MM.1S (cell line): ENCODE data around the gene ACAP2.

Experiments used
- EZH2 ChIP-seq: fragments of 300-600 bp; sonication (generic); optimal IDR thresholded peaks from 2 replicates; pipeline ENCODE3; 2017; ENCODE audit warnings: low read depth, mild to moderate bottlenecking, antibody characterized with exemption, low read length, mixed read lengths
- EZH2phosphoT487 ChIP-seq: fragments of 300-600 bp; sonication (generic); IDR thresholded peaks from 2 replicates; pipeline ENCODE4 v1.6.1; 2018; ENCODE audit warnings: antibody characterized with exemption, low read length
- TF ChIP-seq, protein P1 (sequence below): fragments of 300-600 bp; sonication (generic); IDR thresholded peaks from 2 replicates; pipeline ENCODE4 v1.5.1; 2016; ENCODE audit warnings: antibody characterized with exemption, low read length, mixed read lengths

DNA sequence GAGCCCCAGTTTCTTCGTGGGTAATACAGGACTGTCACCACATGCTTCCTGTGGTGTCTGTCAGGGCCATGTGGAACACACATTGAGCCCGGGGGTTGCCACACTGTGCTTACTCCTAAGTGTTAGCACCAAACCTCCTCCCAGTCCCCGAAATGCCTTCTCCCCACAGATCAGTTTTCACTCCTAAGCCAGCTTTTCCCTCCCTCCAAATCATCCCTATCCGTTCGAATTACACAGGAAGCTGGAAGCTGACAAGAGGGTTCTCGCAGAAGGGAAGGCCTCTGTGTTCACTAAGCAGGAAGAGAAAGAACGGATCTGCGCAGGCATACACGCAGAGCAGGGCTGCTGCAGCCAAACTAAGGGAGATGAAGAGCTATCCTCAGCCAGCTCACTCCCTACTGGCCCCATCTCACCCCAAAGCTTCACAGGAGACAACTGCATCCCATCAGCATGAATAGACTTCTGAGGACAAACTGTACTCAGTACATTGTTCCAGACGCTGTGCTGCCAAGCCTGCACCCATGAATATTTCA, 204.2 kb downstream of the ACAP2 start:
- TF ChIP-seq, protein P1, sequence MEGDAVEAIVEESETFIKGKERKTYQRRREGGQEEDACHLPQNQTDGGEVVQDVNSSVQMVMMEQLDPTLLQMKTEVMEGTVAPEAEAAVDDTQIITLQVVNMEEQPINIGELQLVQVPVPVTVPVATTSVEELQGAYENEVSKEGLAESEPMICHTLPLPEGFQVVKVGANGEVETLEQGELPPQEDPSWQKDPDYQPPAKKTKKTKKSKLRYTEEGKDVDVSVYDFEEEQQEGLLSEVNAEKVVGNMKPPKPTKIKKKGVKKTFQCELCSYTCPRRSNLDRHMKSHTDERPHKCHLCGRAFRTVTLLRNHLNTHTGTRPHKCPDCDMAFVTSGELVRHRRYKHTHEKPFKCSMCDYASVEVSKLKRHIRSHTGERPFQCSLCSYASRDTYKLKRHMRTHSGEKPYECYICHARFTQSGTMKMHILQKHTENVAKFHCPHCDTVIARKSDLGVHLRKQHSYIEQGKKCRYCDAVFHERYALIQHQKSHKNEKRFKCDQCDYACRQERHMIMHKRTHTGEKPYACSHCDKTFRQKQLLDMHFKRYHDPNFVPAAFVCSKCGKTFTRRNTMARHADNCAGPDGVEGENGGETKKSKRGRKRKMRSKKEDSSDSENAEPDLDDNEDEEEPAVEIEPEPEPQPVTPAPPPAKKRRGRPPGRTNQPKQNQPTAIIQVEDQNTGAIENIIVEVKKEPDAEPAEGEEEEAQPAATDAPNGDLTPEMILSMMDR, result no peak
- no peak for TF ChIP-seq EZH2
- TF ChIP-seq EZH2phosphoT487, result no peak
